G401.6 (cell line): Measurements from ENCODE around the gene ARHGEF4.

Experiments
- FAIRE-seq: peaks from 2 replicates; lab custom pipeline; 2012; peaks lifted over from hg19 to GRCh38; lab: Jason Lieb, UNC

Gene ARHGEF4

GRCh38 chr2:130834931-130835765 is 1.6 kb upstream of the ARHGEF4 start:
- no peak for FAIRE-seq

- FAIRE-seq: no peak
These were observed 1.0 kb upstream of the ARHGEF4 start for GRCh38 chr2:130835766-130836015.

- no peak for FAIRE-seq
These were observed 579 bp downstream of the ARHGEF4 start for GRCh38 chr2:130837175-130837810.

GRCh38 chr2:130837811-130838565 is 1.3 kb downstream of the ARHGEF4 start:
- no peak for FAIRE-seq

- FAIRE-seq: no peak
These were observed 2.5 kb downstream of the ARHGEF4 start for GRCh38 chr2:130839011-130839780.

GRCh38 chr2:130840506-130840905 is 3.8 kb downstream of the ARHGEF4 start:
- no peak for FAIRE-seq

- no peak for FAIRE-seq
These were observed 5.1 kb downstream of the ARHGEF4 start for GRCh38 chr2:130841741-130842365.

- FAIRE-seq: no peak
These were observed 6.1 kb downstream of the ARHGEF4 start for GRCh38 chr2:130842770-130843169.

- FAIRE-seq: no peak
These were observed 6.7 kb downstream of the ARHGEF4 start for GRCh38 chr2:130843321-130843985.

- no peak for FAIRE-seq
These were observed 7.4 kb downstream of the ARHGEF4 start for GRCh38 chr2:130844161-130844560.

GRCh38 chr2:130845505-130846085 is 8.9 kb downstream of the ARHGEF4 start:
- no peak for FAIRE-seq

GRCh38 chr2:130846233-130846632 is 9.5 kb downstream of the ARHGEF4 start:
- no peak for FAIRE-seq

GRCh38 chr2:130846686-130847375 is 10.1 kb downstream of the ARHGEF4 start:
- FAIRE-seq: no peak

GRCh38 chr2:130847776-130848525 is 11.2 kb downstream of the ARHGEF4 start:
- no peak for FAIRE-seq

- FAIRE-seq: no peak
These were observed 12.0 kb downstream of the ARHGEF4 start for GRCh38 chr2:130848526-130849210.

- FAIRE-seq: no peak
These were observed 13.4 kb downstream of the ARHGEF4 start for GRCh38 chr2:130849896-130850787.

- no peak for FAIRE-seq
These were observed 14.3 kb downstream of the ARHGEF4 start for GRCh38 chr2:130850788-130851623.
